Stimulated activated naive CD4-positive, alpha-beta T cell treated with Interleukin-2 at 50 U/mL for 16 hours (primary cell): ENCODE measurements around the gene MSI2.
"Not testable (repeated sequence)": the region's sequence is repeated elsewhere in the genome, so short reads cannot be mapped to it uniquely, and the experiment has no call there.

Experiments
- DNase-seq: peaks from one replicate; lab custom pipeline; 2025; lab: John Stamatoyannopoulos, UW

Gene MSI2

GRCh38 chr17:57255776-57256681, at the start of gene MSI2:
Gene MSI2, plus strand, starts transcription at chr17:57256523. Its CDS starts 220 bp downstream, at chr17:57256743.
- DNase-seq, result peak; percentile 88

- DNase-seq, result no peak
Observed at GRCh38 chr17:57206928-57207327, 49.4 kb upstream of the MSI2 start.

DNA sequence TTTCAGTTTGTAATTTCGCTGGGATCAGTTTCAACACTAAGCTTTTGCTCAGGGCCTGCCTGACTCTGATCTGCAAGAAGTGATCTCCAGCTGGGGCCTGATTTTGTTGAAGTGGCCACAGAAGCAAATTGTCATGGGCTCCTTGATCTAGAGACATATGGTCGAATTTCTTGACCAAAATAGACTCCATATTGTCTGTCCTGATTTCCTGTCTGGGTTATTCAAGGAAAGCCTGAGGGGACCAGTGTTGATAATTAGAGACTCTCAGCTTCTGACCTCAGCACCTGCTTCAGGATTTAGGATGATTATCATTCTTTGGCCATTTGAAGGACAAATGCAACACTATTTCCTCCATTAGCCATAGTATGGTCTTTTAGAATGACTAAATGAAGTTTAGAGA, 48.9 kb upstream of the MSI2 start:
- DNase-seq, result no peak

GRCh38 chr17:57210224-57210553, 46.1 kb upstream of the MSI2 start:
- DNase-seq, result no peak

GRCh38 chr17:57210972-57211411, 45.3 kb upstream of the MSI2 start:
- DNase-seq, result no peak

GRCh38 chr17:57211543-57211942, 44.8 kb upstream of the MSI2 start:
- no peak for DNase-seq

DNA sequence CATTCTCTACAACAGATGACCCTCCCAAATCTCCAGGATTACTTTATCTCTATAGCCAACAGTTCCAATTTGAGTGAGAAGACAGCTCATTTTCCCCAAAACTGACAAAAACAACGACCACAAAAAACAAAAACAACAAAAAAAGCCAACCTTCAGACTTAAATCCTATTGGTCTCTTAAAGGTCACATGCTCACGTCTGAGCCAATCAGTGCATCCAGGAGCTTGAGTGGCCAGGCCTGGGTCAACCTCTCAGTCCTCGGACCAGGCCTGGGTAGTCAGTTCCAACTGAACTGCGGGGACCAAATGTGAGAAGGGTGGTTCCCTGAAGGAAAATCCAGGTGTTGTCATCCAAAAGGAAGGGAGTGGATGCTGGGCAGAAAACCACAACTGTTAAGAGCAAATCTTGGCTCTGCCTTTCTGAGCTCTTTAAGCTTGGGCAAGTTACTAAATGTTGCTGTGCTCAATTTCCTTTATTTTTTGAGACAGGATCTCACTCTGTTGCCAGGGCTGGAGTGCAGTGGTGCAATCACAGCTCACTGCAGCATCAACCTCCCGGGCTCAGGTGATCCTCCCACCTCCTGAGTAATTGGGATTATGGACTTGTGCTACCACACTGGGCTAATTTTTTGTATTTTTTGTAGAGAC, 43.0 kb upstream of the MSI2 start:
- no peak for DNase-seq

DNA sequence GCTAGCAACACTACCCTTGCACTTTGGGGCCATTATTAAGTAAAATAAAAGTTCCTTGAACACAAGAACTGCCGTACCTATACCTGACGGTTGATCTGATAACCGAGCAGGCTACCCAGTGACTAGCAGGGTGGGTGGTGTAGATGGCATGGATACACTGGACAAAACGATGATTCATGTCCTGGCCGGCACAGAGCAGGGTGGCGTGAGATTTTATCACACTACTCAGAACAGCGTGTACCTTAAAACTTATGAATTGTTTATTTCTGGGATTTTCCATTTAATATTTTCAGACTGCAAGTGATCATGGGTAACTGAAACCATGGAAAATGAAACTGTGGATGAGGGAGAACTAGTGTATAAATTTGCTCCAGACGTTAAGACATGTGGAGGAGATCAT, 41.0 kb upstream of the MSI2 start:
- DNase-seq, result no peak

- no peak for DNase-seq
Observed at GRCh38 chr17:57221366-57222350, 34.7 kb upstream of the MSI2 start.

- not testable (repeated sequence) for DNase-seq
Observed at GRCh38 chr17:57222422-57222821, 33.9 kb upstream of the MSI2 start.

GRCh38 chr17:57225127-57225526, 31.2 kb upstream of the MSI2 start:
- no peak for DNase-seq

DNA sequence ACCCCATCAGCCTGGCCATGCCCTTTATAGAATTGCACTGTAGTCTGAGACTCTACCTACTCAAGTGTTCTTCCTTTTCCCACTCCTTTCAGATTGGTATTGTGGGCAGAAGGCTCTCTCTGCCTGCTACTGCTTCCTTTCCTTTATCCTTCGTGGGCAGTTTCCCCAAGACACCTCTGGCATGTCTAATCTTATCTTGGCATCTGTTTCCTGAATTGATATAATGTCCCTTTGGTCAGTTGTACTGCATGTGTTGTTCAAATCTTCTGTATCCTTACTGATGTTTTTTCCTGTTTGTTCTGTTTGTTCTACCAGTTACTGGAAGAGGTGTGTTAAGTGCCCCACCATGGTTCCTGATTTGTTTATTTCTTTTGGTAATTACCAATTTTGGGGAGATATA, 29.5 kb upstream of the MSI2 start:
- no peak for DNase-seq

GRCh38 chr17:57228911-57229310, 27.4 kb upstream of the MSI2 start:
- no peak for DNase-seq

DNA sequence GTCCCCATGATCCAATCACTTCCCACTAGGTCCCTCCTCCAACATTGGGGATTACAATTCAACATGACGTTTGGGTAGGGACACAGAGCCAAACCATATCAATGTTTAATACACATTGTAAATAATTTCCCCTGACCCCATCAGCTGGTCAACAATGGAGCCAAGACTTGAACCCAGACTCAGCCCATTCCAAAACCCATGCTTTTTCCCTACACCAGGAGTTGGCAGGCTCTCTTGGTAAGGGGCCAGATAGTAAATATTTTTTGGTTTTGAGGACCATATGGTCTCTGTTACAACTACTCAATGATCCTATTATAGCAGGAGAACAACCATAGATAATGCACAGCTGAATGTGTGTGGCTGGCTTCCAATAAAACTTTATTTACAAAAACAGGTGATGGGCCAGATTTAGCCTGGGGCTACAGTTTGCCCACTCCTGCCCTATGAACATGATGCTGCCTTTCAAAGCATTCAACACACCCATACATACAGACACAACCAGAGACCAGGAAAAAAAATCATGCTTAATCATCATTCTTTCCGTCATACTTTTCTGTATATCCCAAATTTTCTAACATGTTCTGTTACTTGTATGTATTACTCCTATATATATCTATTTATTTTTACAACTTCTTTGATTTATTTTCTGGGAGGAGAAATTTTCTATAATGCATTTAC, 22.1 kb upstream of the MSI2 start:
- no peak for DNase-seq

DNA sequence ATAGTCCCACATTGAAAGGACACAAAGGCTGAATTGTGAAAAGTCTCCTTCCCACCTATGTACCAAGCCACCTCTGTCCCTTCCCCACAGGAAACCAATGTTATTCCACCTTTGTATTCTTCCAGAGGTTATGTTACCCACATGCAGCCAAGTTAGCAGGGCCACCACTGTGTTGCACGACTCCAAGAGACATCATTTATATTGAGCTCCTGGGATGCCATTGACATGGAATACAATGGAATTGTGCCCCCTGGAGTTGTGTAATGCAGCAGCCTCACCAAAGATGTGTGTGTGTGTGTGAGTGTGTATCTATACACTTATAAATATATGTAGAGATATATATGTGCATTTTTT, 21.6 kb upstream of the MSI2 start:
- DNase-seq, result no peak

DNA sequence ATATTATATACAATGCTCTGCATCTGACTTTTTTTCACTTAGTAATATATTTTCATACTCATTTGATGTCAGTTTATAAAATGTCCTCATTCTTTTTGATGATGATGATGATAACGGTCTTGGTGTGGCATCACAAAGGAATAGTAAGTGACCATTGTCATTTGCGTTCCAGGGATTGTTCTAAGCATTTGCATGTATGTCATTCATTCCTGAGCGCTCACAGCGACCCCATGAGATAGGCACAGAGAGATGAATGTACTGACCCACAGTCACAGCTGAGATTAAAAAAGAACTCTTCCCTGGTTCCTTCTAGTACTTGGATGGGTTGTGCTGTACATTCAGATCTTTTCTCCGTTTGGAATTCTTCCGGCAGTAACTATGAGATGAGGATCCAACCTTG, 21.2 kb upstream of the MSI2 start:
- no peak for DNase-seq

DNA sequence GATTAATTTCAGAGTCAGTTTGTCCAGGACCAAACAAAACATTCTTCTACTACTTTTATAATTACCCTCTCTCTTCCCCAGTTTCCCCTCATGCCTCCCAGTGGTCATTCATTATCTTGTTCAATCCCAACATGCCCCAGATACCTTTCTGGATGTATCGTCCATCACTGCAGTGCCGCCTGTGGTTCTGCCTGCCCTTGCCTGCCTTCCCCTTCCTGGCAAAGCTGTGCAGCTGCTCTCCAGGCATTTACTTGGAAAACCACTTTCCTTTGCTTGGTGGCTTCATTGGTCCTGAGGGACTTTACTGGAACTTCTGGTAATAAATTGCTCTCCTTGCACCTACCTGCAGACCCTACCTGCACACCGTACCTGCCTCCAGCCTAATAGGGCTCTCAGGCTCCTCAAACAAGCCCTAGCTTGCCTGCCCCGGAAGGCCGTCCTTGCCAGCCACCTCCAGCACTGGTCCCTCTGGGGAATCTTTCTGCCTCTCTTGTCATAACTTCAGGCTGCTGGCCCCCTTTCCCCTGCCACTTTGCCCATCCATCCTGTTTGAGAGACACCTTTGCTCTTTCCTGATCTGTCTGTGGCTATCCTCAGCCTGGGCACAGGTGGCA, 19.5 kb upstream of the MSI2 start:
- DNase-seq, result no peak

GRCh38 chr17:57240648-57241047, 15.7 kb upstream of the MSI2 start:
- DNase-seq, result no peak

- no peak for DNase-seq
Observed at GRCh38 chr17:57242148-57242547, 14.2 kb upstream of the MSI2 start.

GRCh38 chr17:57243171-57243622, 13.1 kb upstream of the MSI2 start:
- peak; percentile 61 for DNase-seq

- no peak for DNase-seq
Observed at GRCh38 chr17:57245786-57246185, 10.5 kb upstream of the MSI2 start.
